ENCODE measurements around the gene TMEM165. TPM values are rescaled to one million over a fixed set of nuclear protein-coding genes. Genes with fewer than 3 reads are reported as not detected.

TMEM165 gene
- total and polyA plus RNA-seq, 9 of the 15 experiments (the other 6 are each of a cell fraction or from before 2014, with no cell fraction given), result 21.3 to 145 (median 96.8) TPM

GRCh38 chr4:55406545-55406944 is 10.8 kb downstream of the TMEM165 start:
- Histone ChIP-seq H4K20me1 (replicated peaks; ENCODE audit: control insufficient read depth, insufficient read depth, low read length) (peaks cover 8% of the 10 kb centered on the region; the same call in 1 of the 2 replicates), H3K79me2 (ENCODE audit: control insufficient read depth, insufficient read depth, low read length) (peaks cover 94% of the 10 kb centered on the region), H2AFZ (ENCODE audit: low read depth, low read length) (no peak overlapping the region), H3K9me3 (replicated peaks; ENCODE audit: control insufficient read depth, insufficient read depth, low read depth, low read length) (no peaks in the 10 kb centered on the region), H3K9ac (ENCODE audit: insufficient read depth in 1 of 2, low read depth in 2 of 2, low read length in 2 of 2) (no peak overlapping the region), H3K9me1 (ENCODE audit: control insufficient read depth, insufficient read depth, low read length) (peaks cover 3% of the 10 kb centered on the region), H3K4me2 (ENCODE audit: insufficient read depth, low read length) (no peak overlapping the region), H3K4me3 (no peak overlapping the region), H3K4me1 (replicated peaks in 1 of 2; ENCODE audit: control insufficient read depth in 2 of 2, insufficient read depth in 2 of 2, low read length in 2 of 2) (no peaks in the 10 kb centered on the region; a peak in 2 of 5 replicates), H3K36me3 (ENCODE audit: control insufficient read depth, insufficient read depth, low read length) (peaks cover 86% of the 10 kb centered on the region), H3K27ac (ENCODE audit: extremely low read depth, low read depth, low read length) (no peak overlapping the region), H3K27me3 (ENCODE audit: control insufficient read depth in 2 of 2, insufficient read depth in 2 of 2, low read length in 2 of 2) (no peaks in the 10 kb centered on the region)
- in situ Hi-C loops (cut with MboI) (no loop called here), intact Hi-C loops (cut with micrococcal nuclease) (no loop called here)
- POLR2A ChIA-PET, result interaction anchor here (1.0 to 2.0 kb wide), 2 partner anchors 10 to 11 kb away, joined by 6 to 9 read pairs; partner anchors contain the start of gene TMEM165
- no TSS peak for BruUV-seq (replicated peaks)
- DNase-seq (ENCODE audit: extremely low read depth in 1 of 4, low spot score in 3 of 4), result no peak
- no peak for TF ChIP-seq DDX20 (tag; IDR thresholded peaks at IDR 0.05; ENCODE audit: low read depth)
- no peak for TF ChIP-seq SMARCB1 (IDR thresholded peaks at IDR 0.05; ENCODE audit: insufficient read length, low read depth)
- no peak for TF ChIP-seq HNRNPK (IDR thresholded peaks at IDR 0.05; ENCODE audit: low read depth, low read length, poor library complexity, severe bottlenecking)
- TF ChIP-seq CC2D1A (IDR thresholded peaks at IDR 0.05), result no peak
- TF ChIP-seq ZNF121 (CRISPR knock-in tag; conservative IDR thresholded peaks at IDR 0.05), result peak; percentile 77
- TF ChIP-seq CCAR2 (IDR thresholded peaks at IDR 0.05; ENCODE audit: low read depth, low read length), result no peak
- no peak for TF ChIP-seq HDAC2 (IDR thresholded peaks at IDR 0.05)
- no peak for TF ChIP-seq TCF15 (CRISPR knock-in tag; IDR thresholded peaks at IDR 0.05)
- ATAC-seq, result no peak
- FAIRE-seq, result no peak
- CTCF ChIA-PET (ENCODE audit: low intra/inter-chr PET ratio), result no interaction called here
- 100% methylated on average over 2 of the region's 2 CpGs for WGBS (ENCODE audit: insufficient coverage, low coverage, missing lambda C conversion rate)
